HepG2 (cell line): ENCODE data around the gene LRRC3C. TPM values are rescaled to one million over a fixed set of nuclear protein-coding genes. Genes with fewer than 3 reads are reported as not detected.
A peak's percentile ranks its signal among the peaks of the same experiment; 100 is the strongest.

Experiments used
- ATAC-seq: fragments of 200-7000 bp; cut with Tn5 transposase; 3 replicates; pipeline ENCODE4 v1.9.1; 2020; ENCODE audit warnings: mild to moderate bottlenecking, moderate library complexity
- BruUV-seq: library from RNA; stranded (reverse); fragments of 400-500 nt; replicated peaks from 2 replicates; lab custom pipeline; 2021; lab: Mats Ljungman, UMichigan
- CTCF ChIA-PET: fragments of 300-600 bp; formaldehyde crosslinking; extraction: SDS; loops from one replicate; lab custom pipeline; 2021; ENCODE audit warnings: low total read pairs, inconsistent platforms, low intra/inter-chr PET ratio; lab: Yijun Ruan, JAX
- POLR2A ChIA-PET: fragments of 350-600 bp; sonication (Branson Sonifier 250); formaldehyde crosslinking; loops from one replicate; lab custom pipeline; 2020; ENCODE audit warnings: antibody characterized with exemption, inconsistent platforms; lab: Yijun Ruan, JAX
- DNase-seq: peaks from one replicate; pipeline ENCODE4 v3.0.0-alpha.2; 2015; ENCODE audit warnings: low spot score
- FAIRE-seq: peaks from 3 replicates; lab custom pipeline; 2011; peaks lifted over from hg19 to GRCh38; lab: Jason Lieb, UNC
- H2AFZ ChIP-seq: one replicate; pipeline ENCODE4 v1.6.1; 2011; ENCODE audit warnings: low read length, inconsistent platforms
- H3K27ac ChIP-seq: fragments of 300-600 bp; 3 replicates; pipeline ENCODE4 v1.8.0; 2011; ENCODE audit warnings: mixed run types, mild to moderate bottlenecking, mixed read lengths, low read length, inconsistent platforms; ENCODE audit not compliant: insufficient read depth; ENCODE audit errors: extremely low read length
- H3K27me3 ChIP-seq, 2 experiments: fragments of 200-600 bp in 1 of 2; 2 replicates in 1 of 2; 3 replicates in 1 of 2; pipeline versions ENCODE4 v1.6.0 to v1.8.0; 2011; ENCODE audit warnings: low read length in 2 of 2, mild to moderate bottlenecking in 2 of 2, moderate library complexity in 2 of 2, inconsistent platforms in 1 of 2; ENCODE audit not compliant: insufficient read depth in 2 of 2, control insufficient read depth in 1 of 2
- H3K36me3 ChIP-seq, 2 experiments: fragments of 200-600 bp in 1 of 2; replicated peaks in 1 of 2; 2 replicates in 1 of 2; 3 replicates in 1 of 2; pipeline versions ENCODE4 v1.5.1 to v1.8.0; 2011; ENCODE audit warnings: low read length in 2 of 2, inconsistent platforms in 1 of 2; ENCODE audit not compliant: insufficient read depth in 2 of 2, control insufficient read depth in 1 of 2
- H3K4me1 ChIP-seq: 2 replicates; pipeline ENCODE4 v1.5.1; 2012; ENCODE audit warnings: low read length, inconsistent platforms; ENCODE audit not compliant: insufficient read depth
- H3K4me2 ChIP-seq: 2 replicates; pipeline ENCODE4 v1.6.0; 2011; ENCODE audit warnings: low read depth, low read length, inconsistent platforms
- H3K4me3 ChIP-seq, 3 experiments: fragments of 200-600 bp in 1 of 3; sonication (generic), shearing (Covaris generic) in 1 of 3; replicated peaks in 1 of 3; 2 replicates each; pipeline ENCODE4 v1.5.1; 2011 to 2016; ENCODE audit warnings: low read length in 3 of 3, inconsistent platforms in 2 of 3, low read depth in 2 of 3, mild to moderate bottlenecking in 2 of 3, control low read depth in 1 of 3, mixed read lengths in 1 of 3; ENCODE audit not compliant: insufficient read depth in 1 of 3
- H3K79me2 ChIP-seq: one replicate; pipeline ENCODE4 v1.6.1; 2011; ENCODE audit warnings: low read length, inconsistent platforms; ENCODE audit not compliant: insufficient read depth
- H3K9ac ChIP-seq: 2 replicates; pipeline ENCODE4 v1.6.0; 2011; ENCODE audit warnings: mild to moderate bottlenecking, low read depth, low read length, inconsistent platforms; ENCODE audit not compliant: insufficient read depth
- H3K9me3 ChIP-seq: 2 replicates; pipeline ENCODE4 v1.5.1; 2012; ENCODE audit warnings: mild to moderate bottlenecking, low read length
- H4K20me1 ChIP-seq: 2 replicates; pipeline ENCODE4 v1.6.0; 2011; ENCODE audit warnings: inconsistent platforms, mild to moderate bottlenecking, low read length, moderate library complexity; ENCODE audit not compliant: insufficient read depth
- ZNF747 ChIP-seq: sonication (generic); formaldehyde crosslinking; IDR thresholded peaks from 2 replicates; pipeline ENCODE4 v1.8.1; 2023; ENCODE audit warnings: missing genetic modification reagents, mild to moderate bottlenecking, borderline replicate concordance
- WGBS: methylation state at CpG from one replicate; pipeline ENCODE4 v1.1.6; 2017; ENCODE audit warnings: low lambda C conversion rate; 5-methylcytosine and 5-hydroxymethylcytosine counted together
- in situ Hi-C: cut with HindIII; loops from 2 replicates; pipeline ENCODE4 v1.10.0; 2017; ENCODE audit warnings: low pct_unique_long_range_greater_than_20kb; ENCODE audit not compliant: extremely low pct_ligation_motif_present
- intact Hi-C: fragments of 100-400 bp; cut with micrococcal nuclease; formaldehyde crosslinking; loops from one replicate; pipeline ENCODE4 v1.10.0; 2022; ENCODE audit not compliant: unreplicated experiment
- polyA plus RNA-seq, 8 experiments: library from polyadenylated mRNA; depleted of rRNA in 3 of 8; stranded (reverse) in 7 of 8; unstranded in 1 of 8; fragments of >200 nt; fragmentation: Illumina TruSeq in 4 of 8; extraction: Trizol in 4 of 8; gene quantifications; 2 replicates each; pipeline versions ENCODE4 v1.2.1 to v1.2.3, GENCODE V29; 2011 to 2016; ENCODE audit warnings: low read depth in 4 of 8, missing spikeins in 1 of 8, mixed read lengths in 1 of 8; ENCODE audit not compliant: insufficient read depth in 1 of 8
- total RNA-seq, 5 experiments: library from RNA; depleted of rRNA; stranded (reverse); fragments of >200 nt; fragmentation: Illumina TruSeq; extraction: Trizol; gene quantifications; 2 replicates each; pipeline ENCODE4 v1.2.3, GENCODE V29; 2016; ENCODE audit warnings: low read depth in 1 of 5
- TF ChIP-seq, protein P1 (sequence below): sonication (generic); formaldehyde crosslinking; IDR thresholded peaks from 2 replicates; pipeline ENCODE4 v1.4.0; 2020; ENCODE audit warnings: mild to moderate bottlenecking, missing genetic modification reagents

Gene LRRC3C
- total and polyA plus RNA-seq, 2 of the 13 experiments (the other 11 are each of a cell fraction or from before 2014, with no cell fraction given), result 0.17 TPM; not detected in 1

DNA sequence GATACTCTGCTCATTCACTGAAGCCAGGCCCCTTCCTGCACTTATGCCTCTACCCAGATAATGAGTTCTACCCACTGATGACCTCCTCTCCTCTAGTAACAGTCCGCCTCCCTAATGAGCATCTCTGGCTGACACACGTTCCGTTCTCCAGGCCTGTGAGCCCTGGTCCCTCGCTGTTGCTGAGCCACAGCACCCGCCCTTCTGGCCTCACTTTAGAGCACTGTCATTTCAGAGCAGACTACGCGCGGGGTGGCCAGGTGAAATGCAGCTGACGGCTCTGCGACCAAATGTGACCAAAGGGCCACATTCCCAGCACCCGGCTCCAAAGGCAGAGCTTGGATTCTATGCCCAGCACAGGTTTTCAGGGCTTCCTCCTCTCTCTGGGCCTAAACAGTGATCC, 66.9 kb downstream of the LRRC3C start:
- H3K4me3 ChIP-seq, result no peak overlapping the region
- H4K20me1 ChIP-seq, result no peaks in the 10 kb centered on the region
- no peak overlapping the region for H3K9ac ChIP-seq
- in situ Hi-C loops (no loop called here), intact Hi-C loops (no loop called here)
- no peaks in the 10 kb centered on the region for H3K79me2 ChIP-seq
- H3K27ac ChIP-seq, result no peak overlapping the region
- 96% methylated on average over 11 of the region's 11 CpGs for WGBS
- TF ChIP-seq, protein P1, sequence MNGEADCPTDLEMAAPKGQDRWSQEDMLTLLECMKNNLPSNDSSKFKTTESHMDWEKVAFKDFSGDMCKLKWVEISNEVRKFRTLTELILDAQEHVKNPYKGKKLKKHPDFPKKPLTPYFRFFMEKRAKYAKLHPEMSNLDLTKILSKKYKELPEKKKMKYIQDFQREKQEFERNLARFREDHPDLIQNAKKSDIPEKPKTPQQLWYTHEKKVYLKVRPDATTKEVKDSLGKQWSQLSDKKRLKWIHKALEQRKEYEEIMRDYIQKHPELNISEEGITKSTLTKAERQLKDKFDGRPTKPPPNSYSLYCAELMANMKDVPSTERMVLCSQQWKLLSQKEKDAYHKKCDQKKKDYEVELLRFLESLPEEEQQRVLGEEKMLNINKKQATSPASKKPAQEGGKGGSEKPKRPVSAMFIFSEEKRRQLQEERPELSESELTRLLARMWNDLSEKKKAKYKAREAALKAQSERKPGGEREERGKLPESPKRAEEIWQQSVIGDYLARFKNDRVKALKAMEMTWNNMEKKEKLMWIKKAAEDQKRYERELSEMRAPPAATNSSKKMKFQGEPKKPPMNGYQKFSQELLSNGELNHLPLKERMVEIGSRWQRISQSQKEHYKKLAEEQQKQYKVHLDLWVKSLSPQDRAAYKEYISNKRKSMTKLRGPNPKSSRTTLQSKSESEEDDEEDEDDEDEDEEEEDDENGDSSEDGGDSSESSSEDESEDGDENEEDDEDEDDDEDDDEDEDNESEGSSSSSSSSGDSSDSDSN, result 0 out of 2 replicates have a peak, but pooled peaks have one; percentile 3
- no peak for TF ChIP-seq ZNF747 (CRISPR knock-in tag)
- TF ChIP-seq, all 625 proteins: peak for 1
- Histone ChIP-seq H3K9me3 (no peaks in the 10 kb centered on the region), H3K27me3 (no peaks in the 10 kb centered on the region), H2AFZ (no peak overlapping the region), H3K4me1 (no peaks in the 10 kb centered on the region), H3K36me3 (peaks cover 52 to 80% of the 10 kb centered on the region in 2 experiments), H3K4me2 (no peak overlapping the region)
- ATAC-seq, result no peak
- POLR2A ChIA-PET, result no interaction called here
- no peak for FAIRE-seq
- CTCF ChIA-PET, result no interaction called here
- DNase-seq, result no peak
- no TSS peak for BruUV-seq

Other genes starting within 250 kb of the LRRC3C start
- gene PGAP3, start 239.7 kb upstream of the LRRC3C start, total RNA-seq (2016; rRNA removed; fragmentation: Illumina TruSeq; extraction: Trizol), result 5.1 and 11.9 TPM in 2 replicates
- 14.6 and 21.2 TPM in 2 replicates for gene PGAP3, start 239.7 kb upstream of the LRRC3C start, polyA plus RNA-seq (2011; rRNA removed)
- gene ERBB2, start 227.7 kb upstream of the LRRC3C start, total RNA-seq (2016; rRNA removed; fragmentation: Illumina TruSeq; extraction: Trizol), result 30.2 and 64.1 TPM in 2 replicates
- gene ERBB2, start 227.7 kb upstream of the LRRC3C start, polyA plus RNA-seq (2011; rRNA removed), result 57.7 and 77.7 TPM in 2 replicates
- gene MIEN1, start 197.2 kb upstream of the LRRC3C start, total RNA-seq (2016; rRNA removed; fragmentation: Illumina TruSeq; extraction: Trizol), result 40.6 and 48.6 TPM in 2 replicates
- 56.6 and 68.2 TPM in 2 replicates for gene MIEN1, start 197.2 kb upstream of the LRRC3C start, polyA plus RNA-seq (2011; rRNA removed)
- 41.7 and 60.2 TPM in 2 replicates for gene GRB7, start 189.8 kb upstream of the LRRC3C start, total RNA-seq (2016; rRNA removed; fragmentation: Illumina TruSeq; extraction: Trizol)
- gene GRB7, start 189.8 kb upstream of the LRRC3C start, polyA plus RNA-seq (2011; rRNA removed), result 77.7 and 92.3 TPM in 2 replicates
- not detected in 2 replicates for gene IKZF3, start 63.4 kb upstream of the LRRC3C start, total RNA-seq (2016; rRNA removed; fragmentation: Illumina TruSeq; extraction: Trizol)
- not detected in 2 replicates for gene IKZF3, start 63.4 kb upstream of the LRRC3C start, polyA plus RNA-seq (2011; rRNA removed)
- not detected in 2 replicates for gene ZPBP2, start 59.5 kb upstream of the LRRC3C start, total RNA-seq (2016; rRNA removed; fragmentation: Illumina TruSeq; extraction: Trizol)
- not detected in 2 replicates for gene ZPBP2, start 59.5 kb upstream of the LRRC3C start, polyA plus RNA-seq (2011; rRNA removed)
- gene GSDMB, start 9.1 kb upstream of the LRRC3C start, total RNA-seq (2016; rRNA removed; fragmentation: Illumina TruSeq; extraction: Trizol), result 0.70 and 3.3 TPM in 2 replicates
- gene GSDMB, start 9.1 kb upstream of the LRRC3C start, polyA plus RNA-seq (2011; rRNA removed), result 30.4 and 39.4 TPM in 2 replicates
- gene ORMDL3, start 131 bp upstream of the LRRC3C start, total RNA-seq (2016; rRNA removed; fragmentation: Illumina TruSeq; extraction: Trizol), result 125 and 181 TPM in 2 replicates
- gene ORMDL3, start 131 bp upstream of the LRRC3C start, polyA plus RNA-seq (2011; rRNA removed), result 384 and 546 TPM in 2 replicates
- not detected in 2 replicates for gene GSDMA, start 35.3 kb downstream of the LRRC3C start, total RNA-seq (2016; rRNA removed; fragmentation: Illumina TruSeq; extraction: Trizol)
- gene GSDMA, start 35.3 kb downstream of the LRRC3C start, polyA plus RNA-seq (2011; rRNA removed), result 0.07 TPM in 1 of 2 replicates, not detected in the other
- 114 and 146 TPM in 2 replicates for gene PSMD3, start 53.1 kb downstream of the LRRC3C start, total RNA-seq (2016; rRNA removed; fragmentation: Illumina TruSeq; extraction: Trizol)
- 97.4 and 118 TPM in 2 replicates for gene PSMD3, start 53.1 kb downstream of the LRRC3C start, polyA plus RNA-seq (2011; rRNA removed)
- gene CSF3, start 87.7 kb downstream of the LRRC3C start, total RNA-seq (2016; rRNA removed; fragmentation: Illumina TruSeq; extraction: Trizol), result not detected in 2 replicates
- gene CSF3, start 87.7 kb downstream of the LRRC3C start, polyA plus RNA-seq (2011; rRNA removed), result 0.07 and 0.09 TPM in 2 replicates
- 51.1 and 66.5 TPM in 2 replicates for gene MED24, start 126.7 kb downstream of the LRRC3C start, total RNA-seq (2016; rRNA removed; fragmentation: Illumina TruSeq; extraction: Trizol)
- gene MED24, start 126.7 kb downstream of the LRRC3C start, polyA plus RNA-seq (2011; rRNA removed), result 67.7 and 78.0 TPM in 2 replicates
- 9.9 and 10.4 TPM in 2 replicates for gene THRA, start 135.2 kb downstream of the LRRC3C start, total RNA-seq (2016; rRNA removed; fragmentation: Illumina TruSeq; extraction: Trizol)
- 8.0 and 8.6 TPM in 2 replicates for gene THRA, start 135.2 kb downstream of the LRRC3C start, polyA plus RNA-seq (2011; rRNA removed)
- gene NR1D1, start 172.9 kb downstream of the LRRC3C start, total RNA-seq (2016; rRNA removed; fragmentation: Illumina TruSeq; extraction: Trizol), result 1.4 and 2.1 TPM in 2 replicates
- gene NR1D1, start 172.9 kb downstream of the LRRC3C start, polyA plus RNA-seq (2011; rRNA removed), result 2.7 and 3.6 TPM in 2 replicates
- 76.1 and 88.5 TPM in 2 replicates for gene MSL1, start 194.2 kb downstream of the LRRC3C start, total RNA-seq (2016; rRNA removed; fragmentation: Illumina TruSeq; extraction: Trizol)
- 54.6 and 63.8 TPM in 2 replicates for gene MSL1, start 194.2 kb downstream of the LRRC3C start, polyA plus RNA-seq (2011; rRNA removed)
- gene CASC3, start 212.8 kb downstream of the LRRC3C start, total RNA-seq (2016; rRNA removed; fragmentation: Illumina TruSeq; extraction: Trizol), result 29.6 and 30.8 TPM in 2 replicates
- gene CASC3, start 212.8 kb downstream of the LRRC3C start, polyA plus RNA-seq (2011; rRNA removed), result 60.9 and 62.9 TPM in 2 replicates
- 1.1 and 4.5 TPM in 2 replicates for gene RAPGEFL1, start 249.7 kb downstream of the LRRC3C start, total RNA-seq (2016; rRNA removed; fragmentation: Illumina TruSeq; extraction: Trizol)
- gene RAPGEFL1, start 249.7 kb downstream of the LRRC3C start, polyA plus RNA-seq (2011; rRNA removed), result 7.3 and 7.8 TPM in 2 replicates